T1000 (cell line): ENCODE data around the gene ADAMTS17.

Experiments used
- DNase-seq: peaks from one replicate; lab custom pipeline; 2025; ENCODE audit warnings: mixed read lengths; lab: John Stamatoyannopoulos, UW

Gene ADAMTS17

DNA sequence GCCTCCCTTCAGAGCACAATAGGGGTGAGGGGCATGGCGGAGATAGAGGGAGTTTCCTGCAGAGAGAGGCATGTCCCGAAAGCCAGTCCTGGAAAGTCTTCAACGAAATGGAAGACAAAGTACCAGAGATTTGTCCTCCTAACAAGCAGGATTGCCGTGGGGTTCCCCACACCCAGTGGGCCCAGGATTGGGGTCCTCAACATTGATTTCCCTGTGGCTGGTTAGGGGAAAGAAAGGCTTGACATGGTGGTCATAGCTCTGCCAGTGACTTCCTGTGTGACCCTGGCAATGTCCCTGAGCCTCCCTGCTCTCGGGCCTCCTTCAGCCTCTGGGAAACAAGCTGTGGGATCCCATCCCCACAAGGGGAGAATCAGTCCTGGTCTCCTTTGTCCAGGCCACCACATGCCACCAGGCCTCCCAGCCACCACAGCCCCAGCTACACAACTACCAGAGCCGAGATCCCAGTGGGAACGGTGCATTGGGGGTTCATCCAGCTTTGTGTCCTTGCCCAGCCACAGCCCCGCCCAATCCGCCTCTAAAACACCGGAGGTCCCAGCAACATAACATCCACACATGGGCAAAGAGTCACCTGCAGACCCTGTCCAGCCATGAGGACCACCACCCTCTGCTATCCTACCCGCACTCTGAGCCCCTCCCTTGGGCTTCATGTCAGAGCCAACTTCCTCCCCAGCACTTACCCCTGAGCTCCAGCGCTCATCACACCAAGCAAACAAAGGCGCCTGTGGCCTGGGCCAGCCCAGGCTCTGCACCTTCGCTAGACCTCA, 63.0 kb downstream of the ADAMTS17 start:
- no peak for DNase-seq

DNA sequence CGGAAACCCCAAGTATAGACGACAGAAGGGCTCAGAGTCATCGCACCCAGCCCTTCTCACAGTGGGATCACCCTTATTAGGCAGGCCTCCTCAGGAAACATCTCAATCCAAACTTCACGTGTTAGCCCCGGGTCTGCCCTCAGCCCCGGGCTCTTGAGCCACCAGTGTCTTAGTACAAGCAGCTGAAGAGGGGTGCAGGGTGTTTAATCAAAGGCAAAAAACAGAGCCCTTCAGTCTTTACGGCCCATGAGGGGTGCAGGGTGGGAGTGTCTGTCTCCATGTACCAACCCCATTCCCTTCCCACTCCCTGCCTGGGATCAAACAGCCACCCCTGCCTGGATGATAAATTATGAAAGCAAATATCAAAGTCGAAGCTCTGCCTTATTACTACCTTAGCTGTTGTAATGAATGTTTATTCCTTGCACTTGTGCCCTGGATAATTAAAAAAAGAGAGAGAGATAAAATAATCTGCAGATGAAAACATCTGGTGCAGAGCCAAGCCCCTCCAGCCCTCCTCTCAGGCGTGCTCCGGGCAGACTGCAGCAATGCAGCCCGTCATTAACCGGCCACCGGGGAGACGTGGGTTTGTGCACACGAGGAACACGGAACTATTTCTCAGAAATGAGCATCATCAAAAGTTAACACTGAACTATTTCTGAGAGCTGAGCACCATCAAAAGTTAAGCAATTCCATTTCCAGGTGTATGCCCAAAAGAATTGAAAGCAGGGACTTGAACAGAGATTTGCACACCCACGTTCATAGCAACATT, 64.5 kb downstream of the ADAMTS17 start:
- DNase-seq, result no peak

DNA sequence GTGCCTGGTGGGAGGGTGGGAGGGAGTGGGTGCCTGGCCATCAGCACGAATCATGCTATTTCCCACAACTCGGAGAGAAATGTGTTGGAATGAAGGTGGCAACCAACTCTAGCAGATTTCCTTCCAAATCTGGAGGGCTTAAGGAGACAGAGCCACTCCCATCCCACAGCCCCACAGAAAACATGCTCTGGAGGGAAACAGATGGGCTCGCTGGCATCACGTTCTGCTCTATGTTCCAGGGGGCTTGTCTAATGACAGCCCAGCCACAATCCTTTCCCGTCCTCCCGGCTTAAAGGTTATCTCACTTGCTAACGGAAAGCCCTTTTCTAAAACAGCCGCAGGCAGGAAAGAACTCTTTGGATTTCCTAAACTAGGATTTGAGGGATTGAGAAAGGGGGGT, 65.3 kb downstream of the ADAMTS17 start:
- no peak for DNase-seq

DNA sequence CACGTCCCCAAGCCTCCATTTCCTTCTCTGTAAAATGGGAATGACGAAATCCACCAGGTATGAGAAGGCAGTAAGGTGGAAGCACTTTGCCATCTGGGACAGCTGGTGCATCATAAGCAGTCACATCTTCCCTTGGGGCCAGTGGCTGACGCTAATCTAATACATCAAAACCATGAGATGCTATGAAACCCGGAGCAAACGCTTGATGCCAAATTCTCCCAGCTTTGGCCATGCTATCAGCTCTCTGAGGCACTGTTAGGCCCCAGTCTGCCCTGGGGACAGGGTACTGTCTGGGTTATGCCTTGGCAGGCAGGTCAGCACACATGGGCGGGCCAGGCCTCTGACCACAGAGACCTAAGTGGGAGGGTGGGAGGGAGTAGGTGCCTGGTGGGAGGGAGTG, 66.1 kb downstream of the ADAMTS17 start:
- DNase-seq, result no peak

DNA sequence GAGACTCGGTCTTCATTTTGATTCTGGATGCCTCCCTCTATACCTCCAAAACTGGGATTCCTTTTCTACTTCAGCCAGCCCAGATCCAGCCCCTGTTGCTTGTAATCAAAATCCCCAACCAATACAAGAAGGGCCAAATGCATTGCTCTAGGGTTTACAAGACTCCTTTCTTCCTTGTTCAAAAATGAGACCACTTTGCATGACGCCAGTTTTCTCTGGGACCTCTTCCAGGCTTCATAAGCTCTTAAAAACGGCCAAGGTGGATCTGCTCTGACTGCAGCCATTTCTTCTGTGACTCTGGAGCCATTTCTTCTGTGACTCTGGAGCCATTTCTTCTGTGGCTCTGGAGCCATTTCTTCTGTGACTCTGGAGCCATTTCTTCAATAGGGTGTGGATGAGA, 71.9 kb downstream of the ADAMTS17 start:
- DNase-seq, result no peak

DNA sequence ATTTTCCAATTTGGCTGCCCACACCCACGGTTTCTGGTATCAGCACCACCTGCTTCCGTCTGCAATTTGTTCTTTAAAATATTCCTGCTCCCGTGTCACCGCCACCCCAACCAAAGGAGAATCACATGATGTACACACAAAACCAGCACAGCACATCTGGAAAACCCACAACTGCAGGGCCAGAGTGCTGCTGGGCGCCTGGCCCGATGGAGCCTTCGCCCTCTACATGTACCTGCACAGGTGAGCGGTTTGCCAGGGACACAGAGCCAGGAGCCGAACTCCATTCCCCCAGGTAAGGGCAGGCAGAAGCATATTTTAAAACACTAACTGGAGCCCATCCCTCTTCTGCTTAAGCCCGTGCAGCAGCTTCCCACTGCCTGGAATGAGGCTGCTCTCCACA, 75.6 kb downstream of the ADAMTS17 start:
- no peak for DNase-seq

DNA sequence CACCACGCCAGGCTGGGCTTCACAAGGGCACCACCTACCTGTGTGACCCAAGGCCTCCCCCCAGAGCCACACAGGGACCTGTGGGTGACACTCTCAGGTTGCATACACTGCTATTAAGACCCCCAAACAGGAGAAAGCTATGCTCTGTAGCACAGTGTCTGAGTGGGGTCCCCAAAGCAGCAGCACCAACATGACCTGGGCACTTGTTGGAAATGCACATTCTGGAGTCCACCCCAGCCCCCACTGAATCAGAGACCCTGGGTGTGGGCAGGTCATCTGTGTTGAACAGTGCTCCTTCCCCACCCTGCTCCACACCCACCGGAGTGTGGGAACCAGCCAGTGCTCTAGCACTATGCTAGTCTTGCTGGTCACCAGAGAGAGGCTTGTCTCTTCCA, 76.1 kb downstream of the ADAMTS17 start:
- DNase-seq, result no peak

DNA sequence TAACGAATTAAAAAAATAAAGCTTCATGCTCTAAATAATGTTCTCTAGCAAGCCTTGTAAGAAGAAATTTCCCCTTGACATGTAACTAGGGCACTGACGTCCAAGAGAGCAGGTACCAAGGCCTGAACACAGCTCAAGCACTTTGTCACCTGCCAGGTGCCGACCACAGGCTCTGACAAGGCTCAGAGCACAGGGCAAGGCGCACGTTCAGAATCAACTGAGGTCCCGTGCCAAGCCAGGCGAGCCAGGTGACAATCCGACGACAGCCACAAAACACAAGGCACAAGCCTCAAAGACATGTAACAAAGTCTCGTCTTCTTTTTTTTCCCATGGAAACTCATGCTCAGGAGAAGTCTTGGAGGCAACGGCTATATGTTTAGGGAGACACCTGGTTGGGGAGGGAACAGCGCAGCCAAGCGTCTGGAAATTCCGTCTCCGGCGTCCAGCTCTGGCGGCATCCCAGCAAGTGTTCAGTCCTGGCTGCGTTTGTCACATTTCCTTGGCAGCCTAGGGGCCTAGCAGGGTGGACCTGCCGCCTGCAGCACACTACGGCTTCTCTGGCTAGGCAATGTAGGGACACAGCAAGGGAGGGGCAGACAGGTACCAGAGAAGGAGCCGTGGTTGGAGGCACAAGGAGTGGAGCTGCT, 76.7 kb downstream of the ADAMTS17 start:
- no peak for DNase-seq

DNA sequence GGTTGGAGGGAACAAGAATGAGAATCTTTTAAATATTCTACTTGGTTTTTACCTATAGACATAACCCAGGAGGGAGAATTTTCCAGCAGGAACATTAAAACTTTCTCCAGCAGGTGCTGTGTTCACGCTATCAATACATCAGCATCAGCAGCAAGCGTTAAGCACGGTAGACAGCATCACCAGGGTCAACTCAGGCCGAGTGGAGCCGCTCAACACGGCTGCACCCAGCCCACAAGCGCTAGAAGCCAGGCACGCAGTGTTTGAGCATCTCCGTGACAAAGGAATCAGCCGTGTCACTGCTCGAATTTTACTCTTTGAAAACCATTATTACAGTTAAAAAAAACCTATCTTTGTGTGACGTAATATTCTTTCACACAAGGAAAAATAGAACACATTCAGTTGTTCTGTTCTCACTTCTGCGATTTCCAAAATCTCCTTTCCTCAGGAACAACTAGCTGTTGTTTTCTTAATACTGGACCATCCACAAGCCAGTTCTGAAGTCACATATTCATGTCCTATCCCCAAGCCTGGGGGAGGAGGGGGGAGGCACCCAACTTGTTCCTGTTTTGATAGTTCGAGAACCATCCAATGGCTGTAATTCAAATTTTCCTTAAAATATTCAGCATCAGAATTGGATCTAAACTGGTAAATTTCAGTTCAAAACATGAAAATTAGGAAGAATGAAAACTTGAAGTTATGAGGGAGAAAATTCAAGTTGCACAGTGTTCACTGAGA, 77.9 kb downstream of the ADAMTS17 start:
- no peak for DNase-seq

DNA sequence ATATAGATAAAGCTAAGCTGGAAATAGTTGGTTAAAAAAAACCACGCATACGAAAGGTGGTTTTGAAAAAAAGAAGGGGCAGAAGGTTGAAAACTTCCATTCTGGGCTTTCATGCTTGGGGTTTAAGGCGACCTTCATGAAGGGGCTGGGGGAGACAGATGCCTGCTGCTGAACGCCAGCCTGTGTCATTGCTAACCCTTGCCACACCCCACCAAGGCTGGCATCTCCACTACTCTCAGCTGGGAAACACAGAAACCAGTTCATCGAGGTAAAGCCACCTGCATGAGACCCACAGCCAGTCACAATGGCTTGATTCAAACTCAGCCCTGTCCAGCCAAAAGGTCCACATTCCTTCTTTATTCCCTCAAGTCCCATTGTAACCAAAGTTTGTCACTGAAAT, 78.7 kb downstream of the ADAMTS17 start:
- DNase-seq, result no peak

DNA sequence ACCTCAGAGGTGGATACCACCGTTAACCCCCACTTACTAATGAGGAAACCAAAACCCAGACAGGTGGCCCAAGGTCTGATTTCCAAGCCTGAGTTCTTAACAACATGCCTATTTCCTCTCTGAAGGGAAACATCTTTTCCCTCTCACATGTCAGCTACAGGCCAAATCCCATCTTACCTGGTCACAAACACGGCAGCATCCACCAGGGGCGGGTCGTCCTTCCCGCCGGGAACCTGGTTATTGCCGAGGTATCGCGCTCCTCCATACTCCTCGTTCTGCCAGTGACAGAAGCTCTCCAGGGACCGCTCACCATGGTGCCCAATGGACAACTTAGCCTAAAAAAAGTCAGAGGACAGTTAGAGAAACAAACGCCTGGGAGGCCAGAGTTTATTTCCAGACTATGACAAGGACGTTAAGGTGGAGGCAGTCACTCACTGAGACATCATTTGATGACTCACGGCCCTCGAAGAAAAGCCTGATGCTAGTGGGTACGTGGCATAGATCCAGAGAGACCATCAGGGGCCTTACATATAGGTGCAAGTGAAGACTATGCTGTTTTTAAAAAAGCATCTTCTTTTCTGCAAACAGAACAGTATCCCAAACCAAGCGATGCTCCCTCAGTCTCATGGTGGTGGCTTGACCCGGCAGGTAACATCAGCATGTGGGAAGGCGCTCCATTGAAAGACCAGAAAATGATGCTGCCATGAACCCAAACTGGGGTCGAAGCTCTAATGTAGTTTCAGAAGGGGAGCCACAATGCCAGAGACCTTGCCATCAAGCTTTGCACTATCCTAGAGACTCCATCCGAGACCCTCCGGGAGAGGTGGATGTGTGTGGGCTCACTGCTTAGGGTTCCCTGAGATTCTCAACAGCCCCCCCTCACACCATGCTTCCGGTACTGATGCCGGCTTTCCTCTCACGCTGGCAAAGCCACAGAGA, 80.2 kb downstream of the ADAMTS17 start:
- no peak for DNase-seq

DNA sequence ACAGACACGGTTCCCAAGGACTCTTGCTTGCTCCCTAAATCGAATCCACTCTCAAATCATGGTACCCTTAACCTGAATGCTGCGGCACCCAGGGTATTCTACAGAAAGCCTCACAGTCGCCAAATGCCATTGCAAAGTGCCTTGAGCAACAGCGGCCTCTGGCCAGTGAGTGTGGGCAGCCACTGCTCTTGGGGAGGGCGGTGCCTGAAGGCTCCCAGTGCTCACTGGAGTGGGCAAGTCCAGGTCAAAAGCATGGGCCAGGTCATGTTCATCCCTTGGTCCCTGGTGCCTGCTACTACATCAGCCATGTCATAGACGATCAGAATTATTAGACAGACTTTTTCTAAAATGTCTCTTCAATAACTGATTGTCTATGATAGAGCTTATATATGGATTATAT, 82.5 kb downstream of the ADAMTS17 start:
- DNase-seq, result no peak

DNA sequence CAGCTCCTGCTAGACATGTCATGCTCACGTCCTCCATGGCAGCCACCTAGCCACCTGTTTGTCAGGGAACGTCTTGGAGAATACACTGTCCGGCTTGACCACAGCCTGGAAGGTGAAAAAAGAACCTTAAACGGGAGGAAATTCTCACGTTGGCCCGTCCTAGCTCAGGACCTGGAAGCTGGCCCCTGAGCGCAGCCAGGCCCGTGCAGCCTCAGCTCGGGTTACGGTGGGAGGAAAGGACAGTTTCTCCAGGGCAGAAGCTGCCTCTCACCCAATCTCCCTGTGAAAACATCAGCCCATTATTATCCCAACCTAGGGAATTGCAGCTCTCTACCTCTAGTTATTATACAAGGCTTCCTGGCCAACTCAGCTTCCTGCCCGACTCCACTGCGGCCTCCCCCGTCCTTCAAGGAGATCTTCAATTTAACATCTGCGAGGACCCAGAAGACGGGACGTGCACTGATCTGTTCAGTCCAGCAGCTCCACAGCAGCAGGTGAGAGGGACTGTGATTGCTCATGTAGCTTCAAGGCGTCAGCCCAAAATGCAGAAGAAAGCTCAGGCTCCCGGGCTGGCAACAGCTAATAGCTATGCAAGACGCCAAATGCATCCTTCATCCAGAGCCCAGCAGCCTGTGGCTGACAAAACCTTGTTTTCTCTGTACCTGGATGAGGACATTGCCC, 84.7 kb downstream of the ADAMTS17 start:
- no peak for DNase-seq

DNA sequence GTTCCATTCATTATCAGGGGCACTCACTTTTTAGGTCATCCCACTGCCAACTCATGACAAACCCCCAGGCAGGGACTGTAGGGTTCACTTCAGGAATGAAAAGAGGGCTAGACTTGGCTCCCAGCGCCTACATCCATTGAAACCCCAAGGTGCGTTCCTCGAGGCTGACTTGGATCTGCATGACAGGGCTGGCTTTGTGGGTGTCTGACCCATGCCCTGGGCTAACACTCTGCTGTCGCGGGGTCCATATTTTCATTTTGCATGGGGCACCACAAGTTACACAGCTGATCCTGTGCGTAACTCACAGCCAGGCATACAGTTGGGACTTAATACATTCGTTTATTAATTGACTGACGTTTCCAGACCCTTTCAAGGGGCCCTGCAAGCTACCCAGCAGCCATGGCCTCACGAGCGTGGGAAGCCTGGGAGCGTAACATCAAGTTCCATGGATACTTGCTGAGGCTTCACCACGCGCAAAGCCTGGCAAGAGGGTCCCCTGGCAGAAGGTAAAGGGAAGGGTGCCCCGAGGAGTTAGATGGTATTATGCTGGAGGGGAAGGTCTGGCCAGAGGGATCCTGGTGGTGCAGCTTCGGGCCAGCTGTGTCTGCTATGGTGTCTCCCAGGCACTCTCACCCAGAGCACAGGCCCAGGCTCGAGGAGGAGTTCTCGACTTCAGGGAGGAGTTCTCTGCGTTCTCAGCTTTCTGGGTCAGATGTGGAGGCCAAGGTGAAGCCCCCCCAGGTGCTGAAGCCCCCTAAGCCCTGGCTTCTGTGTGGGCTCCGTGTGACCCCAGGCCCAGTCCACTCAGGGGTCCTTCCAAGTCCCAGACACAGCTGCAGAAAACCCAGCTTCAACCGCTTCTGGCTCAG, 85.4 kb downstream of the ADAMTS17 start:
- DNase-seq, result no peak

DNA sequence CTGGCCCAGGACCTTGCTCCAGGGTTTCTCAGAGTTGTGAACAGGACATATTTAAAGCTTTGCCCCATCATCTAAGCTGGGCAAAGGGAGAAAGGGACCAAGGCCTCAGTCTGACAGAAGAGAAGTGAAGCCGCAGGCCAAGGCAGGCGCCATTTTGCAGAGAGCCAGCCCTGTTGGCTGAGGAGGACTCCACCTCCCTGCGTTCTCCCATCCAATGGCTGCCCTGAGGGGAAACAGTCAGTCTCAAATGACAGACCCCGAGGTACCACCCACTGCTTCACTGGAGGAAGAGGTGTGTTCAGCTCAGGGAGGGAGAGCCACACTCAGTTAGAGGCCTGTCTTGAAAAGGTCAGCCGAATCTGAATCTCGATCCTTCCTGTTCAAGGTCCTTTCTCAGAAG, 86.1 kb downstream of the ADAMTS17 start:
- DNase-seq, result no peak

DNA sequence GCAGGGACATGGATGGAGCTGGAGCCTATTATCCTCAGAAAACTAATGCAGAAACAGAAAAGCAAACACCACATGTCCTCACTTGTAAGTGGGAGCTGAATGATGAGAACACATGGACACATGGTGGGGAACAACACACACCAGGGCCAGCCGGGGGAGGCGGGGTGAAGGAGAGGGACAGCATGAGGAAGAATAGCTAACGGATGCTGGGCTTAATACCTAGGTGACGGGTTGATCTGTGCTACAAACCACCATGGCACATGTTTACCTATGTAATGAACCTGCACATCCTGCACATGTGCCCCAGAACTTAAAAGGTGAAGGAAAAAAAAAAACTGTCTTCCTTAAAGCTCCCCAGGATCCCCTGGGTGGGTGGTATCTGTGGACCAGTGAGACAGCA, 87.1 kb downstream of the ADAMTS17 start:
- no peak for DNase-seq

DNA sequence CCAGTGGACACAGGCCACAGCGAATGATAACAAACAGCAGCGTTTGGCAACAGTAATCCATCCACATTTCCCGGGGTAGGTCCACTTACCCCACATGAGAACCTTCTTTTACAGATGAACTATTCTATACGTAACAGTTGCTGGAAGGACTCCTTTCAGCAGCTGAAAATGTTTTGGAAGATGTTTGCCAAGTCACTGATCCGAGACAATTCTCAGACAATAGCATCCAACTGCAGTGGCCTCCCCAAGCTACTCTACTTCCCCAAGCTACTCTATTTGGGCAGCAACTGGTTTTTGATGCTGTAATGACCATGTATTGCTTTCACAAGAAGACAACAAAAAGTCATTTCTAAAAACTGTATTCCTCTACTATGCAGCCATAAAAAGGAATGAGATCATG, 87.5 kb downstream of the ADAMTS17 start:
- no peak for DNase-seq

DNA sequence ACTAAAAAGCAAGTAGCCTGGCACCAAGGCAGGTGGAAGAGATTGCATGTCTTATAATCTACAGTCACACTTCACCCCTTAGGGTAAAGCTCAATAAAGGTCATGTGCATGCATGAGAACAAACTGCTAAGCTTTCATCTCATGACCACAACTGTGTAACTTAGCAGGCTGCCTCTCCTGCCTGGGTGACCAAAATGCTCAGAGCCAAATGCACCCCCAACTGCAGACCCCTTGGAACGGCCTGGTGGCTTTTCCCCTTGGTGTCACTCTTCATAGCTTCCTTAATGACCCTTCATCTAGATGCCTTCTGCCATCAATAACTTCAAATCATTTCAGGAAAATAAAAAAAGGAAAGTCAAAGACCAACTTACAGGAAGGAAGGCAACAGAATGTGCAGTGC, 88.1 kb downstream of the ADAMTS17 start:
- DNase-seq, result no peak

DNA sequence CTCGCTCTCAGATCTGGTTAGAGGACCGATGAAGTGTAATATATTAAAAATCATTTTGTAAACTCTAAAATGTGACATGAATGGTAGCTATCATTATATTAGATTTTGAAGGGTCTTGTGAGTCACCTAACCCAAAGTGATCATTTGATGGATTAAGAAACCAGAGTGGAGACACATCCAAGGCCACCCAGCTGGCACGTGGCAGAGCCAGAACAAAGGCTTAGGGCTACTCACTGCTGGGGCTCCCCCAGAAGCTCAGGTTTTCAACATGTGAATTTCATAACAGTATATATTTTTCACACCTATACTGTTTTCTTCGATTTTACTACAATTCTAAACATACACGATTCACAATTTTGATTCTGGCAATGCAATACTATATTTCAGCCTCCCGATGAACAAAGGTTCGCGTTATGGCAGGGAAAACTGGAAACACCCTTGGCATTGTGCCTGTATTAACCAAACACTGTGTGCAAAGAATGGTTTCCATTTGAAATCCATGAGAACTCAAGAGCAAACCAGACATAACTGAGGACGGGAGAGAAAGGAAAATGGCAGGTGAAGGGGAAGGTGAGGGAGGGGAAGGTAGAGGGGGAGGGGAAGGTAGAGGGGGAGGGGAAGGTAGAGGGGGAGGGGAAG, 88.9 kb downstream of the ADAMTS17 start:
- DNase-seq, result no peak
